ENCODE data around the gene NOTCH1. TPM values are rescaled to one million over a fixed set of nuclear protein-coding genes. Genes with fewer than 3 reads are reported as not detected.

Gene NOTCH1
- total and polyA plus RNA-seq, 2 of the 8 experiments (the other 6 are each of a cell fraction or from before 2014, with no cell fraction given) = 6.9 to 55.6 TPM

GRCh38 chr9:136465500-136466154, 80.2 kb downstream of the NOTCH1 start (continued):
- TF ChIP-seq, protein P1, sequence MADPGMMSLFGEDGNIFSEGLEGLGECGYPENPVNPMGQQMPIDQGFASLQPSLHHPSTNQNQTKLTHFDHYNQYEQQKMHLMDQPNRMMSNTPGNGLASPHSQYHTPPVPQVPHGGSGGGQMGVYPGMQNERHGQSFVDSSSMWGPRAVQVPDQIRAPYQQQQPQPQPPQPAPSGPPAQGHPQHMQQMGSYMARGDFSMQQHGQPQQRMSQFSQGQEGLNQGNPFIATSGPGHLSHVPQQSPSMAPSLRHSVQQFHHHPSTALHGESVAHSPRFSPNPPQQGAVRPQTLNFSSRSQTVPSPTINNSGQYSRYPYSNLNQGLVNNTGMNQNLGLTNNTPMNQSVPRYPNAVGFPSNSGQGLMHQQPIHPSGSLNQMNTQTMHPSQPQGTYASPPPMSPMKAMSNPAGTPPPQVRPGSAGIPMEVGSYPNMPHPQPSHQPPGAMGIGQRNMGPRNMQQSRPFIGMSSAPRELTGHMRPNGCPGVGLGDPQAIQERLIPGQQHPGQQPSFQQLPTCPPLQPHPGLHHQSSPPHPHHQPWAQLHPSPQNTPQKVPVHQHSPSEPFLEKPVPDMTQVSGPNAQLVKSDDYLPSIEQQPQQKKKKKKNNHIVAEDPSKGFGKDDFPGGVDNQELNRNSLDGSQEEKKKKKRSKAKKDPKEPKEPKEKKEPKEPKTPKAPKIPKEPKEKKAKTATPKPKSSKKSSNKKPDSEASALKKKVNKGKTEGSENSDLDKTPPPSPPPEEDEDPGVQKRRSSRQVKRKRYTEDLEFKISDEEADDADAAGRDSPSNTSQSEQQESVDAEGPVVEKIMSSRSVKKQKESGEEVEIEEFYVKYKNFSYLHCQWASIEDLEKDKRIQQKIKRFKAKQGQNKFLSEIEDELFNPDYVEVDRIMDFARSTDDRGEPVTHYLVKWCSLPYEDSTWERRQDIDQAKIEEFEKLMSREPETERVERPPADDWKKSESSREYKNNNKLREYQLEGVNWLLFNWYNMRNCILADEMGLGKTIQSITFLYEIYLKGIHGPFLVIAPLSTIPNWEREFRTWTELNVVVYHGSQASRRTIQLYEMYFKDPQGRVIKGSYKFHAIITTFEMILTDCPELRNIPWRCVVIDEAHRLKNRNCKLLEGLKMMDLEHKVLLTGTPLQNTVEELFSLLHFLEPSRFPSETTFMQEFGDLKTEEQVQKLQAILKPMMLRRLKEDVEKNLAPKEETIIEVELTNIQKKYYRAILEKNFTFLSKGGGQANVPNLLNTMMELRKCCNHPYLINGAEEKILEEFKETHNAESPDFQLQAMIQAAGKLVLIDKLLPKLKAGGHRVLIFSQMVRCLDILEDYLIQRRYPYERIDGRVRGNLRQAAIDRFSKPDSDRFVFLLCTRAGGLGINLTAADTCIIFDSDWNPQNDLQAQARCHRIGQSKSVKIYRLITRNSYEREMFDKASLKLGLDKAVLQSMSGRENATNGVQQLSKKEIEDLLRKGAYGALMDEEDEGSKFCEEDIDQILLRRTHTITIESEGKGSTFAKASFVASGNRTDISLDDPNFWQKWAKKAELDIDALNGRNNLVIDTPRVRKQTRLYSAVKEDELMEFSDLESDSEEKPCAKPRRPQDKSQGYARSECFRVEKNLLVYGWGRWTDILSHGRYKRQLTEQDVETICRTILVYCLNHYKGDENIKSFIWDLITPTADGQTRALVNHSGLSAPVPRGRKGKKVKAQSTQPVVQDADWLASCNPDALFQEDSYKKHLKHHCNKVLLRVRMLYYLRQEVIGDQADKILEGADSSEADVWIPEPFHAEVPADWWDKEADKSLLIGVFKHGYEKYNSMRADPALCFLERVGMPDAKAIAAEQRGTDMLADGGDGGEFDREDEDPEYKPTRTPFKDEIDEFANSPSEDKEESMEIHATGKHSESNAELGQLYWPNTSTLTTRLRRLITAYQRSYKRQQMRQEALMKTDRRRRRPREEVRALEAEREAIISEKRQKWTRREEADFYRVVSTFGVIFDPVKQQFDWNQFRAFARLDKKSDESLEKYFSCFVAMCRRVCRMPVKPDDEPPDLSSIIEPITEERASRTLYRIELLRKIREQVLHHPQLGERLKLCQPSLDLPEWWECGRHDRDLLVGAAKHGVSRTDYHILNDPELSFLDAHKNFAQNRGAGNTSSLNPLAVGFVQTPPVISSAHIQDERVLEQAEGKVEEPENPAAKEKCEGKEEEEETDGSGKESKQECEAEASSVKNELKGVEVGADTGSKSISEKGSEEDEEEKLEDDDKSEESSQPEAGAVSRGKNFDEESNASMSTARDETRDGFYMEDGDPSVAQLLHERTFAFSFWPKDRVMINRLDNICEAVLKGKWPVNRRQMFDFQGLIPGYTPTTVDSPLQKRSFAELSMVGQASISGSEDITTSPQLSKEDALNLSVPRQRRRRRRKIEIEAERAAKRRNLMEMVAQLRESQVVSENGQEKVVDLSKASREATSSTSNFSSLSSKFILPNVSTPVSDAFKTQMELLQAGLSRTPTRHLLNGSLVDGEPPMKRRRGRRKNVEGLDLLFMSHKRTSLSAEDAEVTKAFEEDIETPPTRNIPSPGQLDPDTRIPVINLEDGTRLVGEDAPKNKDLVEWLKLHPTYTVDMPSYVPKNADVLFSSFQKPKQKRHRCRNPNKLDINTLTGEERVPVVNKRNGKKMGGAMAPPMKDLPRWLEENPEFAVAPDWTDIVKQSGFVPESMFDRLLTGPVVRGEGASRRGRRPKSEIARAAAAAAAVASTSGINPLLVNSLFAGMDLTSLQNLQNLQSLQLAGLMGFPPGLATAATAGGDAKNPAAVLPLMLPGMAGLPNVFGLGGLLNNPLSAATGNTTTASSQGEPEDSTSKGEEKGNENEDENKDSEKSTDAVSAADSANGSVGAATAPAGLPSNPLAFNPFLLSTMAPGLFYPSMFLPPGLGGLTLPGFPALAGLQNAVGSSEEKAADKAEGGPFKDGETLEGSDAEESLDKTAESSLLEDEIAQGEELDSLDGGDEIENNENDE (IDR thresholded peaks at IDR 0.05; ENCODE audit: insufficient replicate concordance, low read length) = no peak
